ENCODE measurements around the gene DIDO1. TPM values are rescaled to one million over a fixed set of nuclear protein-coding genes. Genes with fewer than 3 reads are reported as not detected.

The DIDO1 gene
- total RNA-seq, 2 donors from 2014 or later: 53.5 to 68.3 TPM

DNA sequence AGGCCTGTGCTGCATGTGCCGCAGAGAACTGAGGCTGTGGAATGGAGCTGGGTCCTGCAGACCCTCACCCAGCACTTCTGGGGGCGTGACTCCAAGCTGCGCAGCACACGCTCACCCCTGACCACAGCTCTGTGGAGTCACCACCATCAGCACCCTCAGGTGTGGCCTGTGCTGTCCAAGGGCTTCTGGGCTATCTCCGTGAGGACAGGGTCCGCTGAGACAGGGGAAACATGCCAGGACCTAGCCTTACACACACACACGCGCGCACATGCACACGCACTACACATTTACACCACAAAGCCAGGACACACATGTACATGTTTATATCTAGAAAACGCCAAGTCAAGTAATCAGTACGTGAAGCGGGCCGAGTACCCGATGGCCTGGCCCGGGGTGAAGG, 37.9 kb downstream of the DIDO1 start:
- H3K27me3 Mint-ChIP-seq (ENCODE audit: insufficient read depth): no peaks in the 10 kb centered on the region
- no peaks in the 10 kb centered on the region for H3K4me1 Mint-ChIP-seq
- no peak overlapping the region for H3K27ac ChIP-seq (ENCODE audit: low read depth, low read length)
- no peaks in the 10 kb centered on the region for H3K9me3 Mint-ChIP-seq
- no peaks in the 10 kb centered on the region for H3K9me3 ChIP-seq (ENCODE audit: control insufficient read depth, low read length)
- DNase-seq: no peak
- peaks cover 76% of the 10 kb centered on the region for H3K36me3 ChIP-seq (ENCODE audit: control insufficient read depth, insufficient read depth, low read length)
- WGBS, 2 experiments (ENCODE audit: insufficient coverage in 1 of 2, insufficient read length in 1 of 2): 96 to 97% methylated on average over 13 to 16 of the region's 16 CpGs
- no peaks in the 10 kb centered on the region for H3K4me1 ChIP-seq (ENCODE audit: control insufficient read depth, insufficient read depth, low read length)
- H3K27ac Mint-ChIP-seq: no peak overlapping the region
- no peaks in the 10 kb centered on the region for H3K27me3 ChIP-seq (ENCODE audit: control insufficient read depth, insufficient read depth, low read length, poor library complexity, severe bottlenecking)
- no peak overlapping the region for H3K4me3 ChIP-seq (ENCODE audit: low read length)
- H3K9ac ChIP-seq (ENCODE audit: extremely low read depth, low read length, poor library complexity, severe bottlenecking): no peak overlapping the region
- TF ChIP-seq, protein P1, sequence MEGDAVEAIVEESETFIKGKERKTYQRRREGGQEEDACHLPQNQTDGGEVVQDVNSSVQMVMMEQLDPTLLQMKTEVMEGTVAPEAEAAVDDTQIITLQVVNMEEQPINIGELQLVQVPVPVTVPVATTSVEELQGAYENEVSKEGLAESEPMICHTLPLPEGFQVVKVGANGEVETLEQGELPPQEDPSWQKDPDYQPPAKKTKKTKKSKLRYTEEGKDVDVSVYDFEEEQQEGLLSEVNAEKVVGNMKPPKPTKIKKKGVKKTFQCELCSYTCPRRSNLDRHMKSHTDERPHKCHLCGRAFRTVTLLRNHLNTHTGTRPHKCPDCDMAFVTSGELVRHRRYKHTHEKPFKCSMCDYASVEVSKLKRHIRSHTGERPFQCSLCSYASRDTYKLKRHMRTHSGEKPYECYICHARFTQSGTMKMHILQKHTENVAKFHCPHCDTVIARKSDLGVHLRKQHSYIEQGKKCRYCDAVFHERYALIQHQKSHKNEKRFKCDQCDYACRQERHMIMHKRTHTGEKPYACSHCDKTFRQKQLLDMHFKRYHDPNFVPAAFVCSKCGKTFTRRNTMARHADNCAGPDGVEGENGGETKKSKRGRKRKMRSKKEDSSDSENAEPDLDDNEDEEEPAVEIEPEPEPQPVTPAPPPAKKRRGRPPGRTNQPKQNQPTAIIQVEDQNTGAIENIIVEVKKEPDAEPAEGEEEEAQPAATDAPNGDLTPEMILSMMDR (conservative IDR thresholded peaks at IDR 0.05): no peak
- no peak overlapping the region for H3K4me3 Mint-ChIP-seq
- H3K36me3 Mint-ChIP-seq (ENCODE audit: low read depth): peaks cover 73% of the 10 kb centered on the region

DNA sequence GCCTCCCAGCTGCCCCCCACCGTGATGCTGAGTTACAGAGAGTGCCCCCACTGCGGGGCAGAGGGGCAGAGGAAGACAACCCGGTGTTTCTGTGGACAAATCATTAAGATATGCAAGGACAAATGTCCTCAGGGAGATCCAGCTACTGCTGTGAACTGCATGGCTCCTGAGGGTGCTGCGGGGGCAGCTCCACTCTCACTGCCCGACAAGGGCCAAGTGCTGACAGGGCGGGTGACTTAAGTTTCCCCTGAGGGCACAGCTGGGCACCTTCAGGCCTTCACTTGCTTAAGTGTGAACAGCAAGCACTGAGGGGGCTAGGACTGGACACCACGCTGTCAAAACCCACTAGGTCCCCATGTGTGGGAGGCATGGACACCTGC, 38.5 kb downstream of the DIDO1 start:
- Histone ChIP-seq H3K4me1 (ENCODE audit: control insufficient read depth, insufficient read depth, low read length) (no peaks in the 10 kb centered on the region), H3K4me3 (ENCODE audit: low read length) (no peak overlapping the region), H3K27ac (ENCODE audit: low read depth, low read length) (no peak overlapping the region), H3K36me3 (ENCODE audit: control insufficient read depth, insufficient read depth, low read length) (peaks cover 70% of the 10 kb centered on the region), H3K9ac (ENCODE audit: extremely low read depth, low read length, poor library complexity, severe bottlenecking) (no peak overlapping the region), H3K27me3 (ENCODE audit: control insufficient read depth, insufficient read depth, low read length, poor library complexity, severe bottlenecking) (no peaks in the 10 kb centered on the region), H3K9me3 (ENCODE audit: control insufficient read depth, low read length) (no peaks in the 10 kb centered on the region)
- TF ChIP-seq, protein P1 (conservative IDR thresholded peaks at IDR 0.05): no peak
- DNase-seq: no peak
- H3K36me3 Mint-ChIP-seq (ENCODE audit: low read depth): peaks cover 67% of the 10 kb centered on the region
- H3K9me3 Mint-ChIP-seq: no peaks in the 10 kb centered on the region
- WGBS, 2 experiments (ENCODE audit: insufficient coverage in 1 of 2, insufficient read length in 1 of 2): 94 to 100% methylated on average over 6 to 7 of the region's 7 CpGs
- no peaks in the 10 kb centered on the region for H3K4me1 Mint-ChIP-seq
- H3K27ac Mint-ChIP-seq: no peak overlapping the region
- H3K27me3 Mint-ChIP-seq (ENCODE audit: insufficient read depth): no peaks in the 10 kb centered on the region
- H3K4me3 Mint-ChIP-seq: no peak overlapping the region

DNA sequence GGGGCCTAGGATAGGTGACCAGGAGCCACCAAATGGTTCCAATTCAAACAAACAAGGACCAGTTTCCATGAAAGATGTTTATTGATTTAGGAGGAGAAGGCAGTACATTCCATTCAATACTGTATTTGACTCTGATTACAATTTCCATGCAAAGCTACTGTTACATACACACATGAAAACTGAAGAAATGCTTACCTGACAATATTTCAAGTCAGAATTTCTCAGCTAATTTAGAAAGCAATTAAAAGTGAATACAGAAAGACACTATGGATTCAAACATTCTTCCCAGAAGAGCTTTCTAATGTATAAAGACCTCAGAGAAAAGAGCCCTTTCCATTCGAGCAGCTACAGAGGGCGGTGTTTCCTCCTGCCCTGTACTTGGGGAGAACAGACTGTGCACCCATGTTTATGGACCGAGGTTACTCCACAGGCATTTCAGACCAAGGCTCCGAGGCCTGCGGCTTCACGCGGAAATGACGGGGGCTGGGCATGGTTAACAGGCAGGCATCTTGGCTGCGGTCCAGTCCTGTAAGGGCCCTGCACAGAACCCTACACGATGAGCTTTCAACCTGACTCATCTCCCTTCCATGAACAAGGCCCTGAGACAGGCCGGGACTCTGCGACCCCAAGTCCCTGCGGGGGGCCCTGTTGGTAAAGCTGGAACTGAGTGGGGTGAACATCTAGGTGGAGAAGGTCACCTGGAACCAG, 39.0 kb downstream of the DIDO1 start:
- TF ChIP-seq, protein P1 (conservative IDR thresholded peaks at IDR 0.05): no peak
- Histone ChIP-seq H3K4me1 (ENCODE audit: control insufficient read depth, insufficient read depth, low read length) (no peaks in the 10 kb centered on the region), H3K36me3 (ENCODE audit: control insufficient read depth, insufficient read depth, low read length) (peaks cover 66% of the 10 kb centered on the region), H3K27me3 (ENCODE audit: control insufficient read depth, insufficient read depth, low read length, poor library complexity, severe bottlenecking) (no peaks in the 10 kb centered on the region), H3K9me3 (ENCODE audit: control insufficient read depth, low read length) (no peaks in the 10 kb centered on the region), H3K9ac (ENCODE audit: extremely low read depth, low read length, poor library complexity, severe bottlenecking) (no peak overlapping the region), H3K27ac (ENCODE audit: low read depth, low read length) (no peak overlapping the region), H3K4me3 (ENCODE audit: low read length) (no peak overlapping the region)
- Mint-ChIP-seq H3K9me3 (no peaks in the 10 kb centered on the region), H3K4me3 (no peak overlapping the region), H3K27me3 (ENCODE audit: insufficient read depth) (no peaks in the 10 kb centered on the region), H3K4me1 (no peaks in the 10 kb centered on the region), H3K36me3 (ENCODE audit: low read depth) (peaks cover 62% of the 10 kb centered on the region), H3K27ac (no peak overlapping the region)
- DNase-seq: no peak
- 95% methylated on average over 10 to 13 of the region's 13 CpGs for WGBS, 2 experiments (ENCODE audit: insufficient coverage in 1 of 2, insufficient read length in 1 of 2)
